KOPT-K1 (cell line): Measurements from ENCODE around the gene PANX2.

ENCODE experiments used
- H3K27ac ChIP-seq: fragments of 200-600 bp; sonication (generic); 2 replicates; pipeline ENCODE4 v1.5.1; 2016; ENCODE audit warnings: antibody characterized with exemption, mild to moderate bottlenecking, low read depth, low read length; ENCODE audit not compliant: poor library complexity, severe bottlenecking
- H3K36me3 ChIP-seq: fragments of 200-600 bp; sonication (generic); 2 replicates; pipeline ENCODE4 v1.5.1; 2017; ENCODE audit warnings: antibody characterized with exemption, mild to moderate bottlenecking, low read length, moderate library complexity; ENCODE audit not compliant: insufficient read depth
- H3K9me3 ChIP-seq: fragments of 200-600 bp; sonication (generic); 2 replicates; pipeline ENCODE4 v1.5.1; 2017; ENCODE audit warnings: antibody characterized with exemption, low read length, mild to moderate bottlenecking; ENCODE audit not compliant: insufficient read depth, poor library complexity, severe bottlenecking

The PANX2 gene

GRCh38 chr22:50217543-50218152, 47.1 kb downstream of the PANX2 start:
- Histone ChIP-seq H3K36me3 (peaks cover 100% of the 10 kb centered on the region), H3K9me3 (no peaks in the 10 kb centered on the region), H3K27ac (no peak overlapping the region)

DNA sequence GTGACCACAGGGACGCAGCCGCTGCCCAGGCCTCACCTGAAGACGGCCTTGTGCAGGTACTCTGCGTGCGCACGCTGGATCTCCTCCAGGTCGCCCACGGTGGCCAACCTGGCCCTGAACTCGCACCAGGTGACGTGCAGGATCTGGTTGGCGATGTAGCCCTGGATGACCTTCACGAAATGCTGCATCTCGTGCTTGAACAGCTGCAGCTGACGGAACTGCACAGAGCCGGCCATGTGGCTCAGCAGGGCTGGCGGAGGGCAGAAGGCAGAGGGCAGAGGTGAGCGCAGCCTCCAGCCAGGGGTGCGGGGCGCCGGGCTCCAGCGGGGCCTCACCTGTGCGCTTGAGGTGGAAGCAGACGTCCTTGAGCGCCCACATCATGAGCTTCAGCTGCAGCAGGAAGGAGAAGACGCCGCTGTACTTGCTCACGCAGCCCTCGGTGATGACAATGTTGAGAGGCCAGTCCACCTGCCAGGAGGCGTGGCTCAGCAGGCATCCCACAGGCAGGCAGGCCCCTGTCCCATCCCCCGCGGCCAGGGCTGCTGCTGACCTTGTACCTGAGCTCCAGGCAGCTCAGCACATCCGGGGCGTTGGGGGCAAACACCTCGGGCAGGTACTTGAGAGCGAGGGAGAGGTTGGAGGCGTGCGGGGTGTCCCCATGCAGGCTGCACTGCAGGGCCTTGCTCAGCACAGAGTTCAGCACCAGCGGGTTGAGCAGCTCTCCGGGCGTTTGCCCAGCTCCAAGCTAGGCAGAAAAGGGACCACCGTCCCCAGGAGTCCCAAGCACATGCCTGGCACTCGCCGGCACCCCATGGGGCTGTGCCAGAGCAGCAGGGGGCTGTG, 47.8 kb downstream of the PANX2 start:
- H3K9me3 ChIP-seq: no peaks in the 10 kb centered on the region
- peaks cover 100% of the 10 kb centered on the region for H3K36me3 ChIP-seq
- H3K27ac ChIP-seq: no peak overlapping the region

- Histone ChIP-seq H3K27ac (no peak overlapping the region), H3K9me3 (no peaks in the 10 kb centered on the region), H3K36me3 (peaks cover 99% of the 10 kb centered on the region)
Observed at GRCh38 chr22:50218996-50219727, 48.6 kb downstream of the PANX2 start.

DNA sequence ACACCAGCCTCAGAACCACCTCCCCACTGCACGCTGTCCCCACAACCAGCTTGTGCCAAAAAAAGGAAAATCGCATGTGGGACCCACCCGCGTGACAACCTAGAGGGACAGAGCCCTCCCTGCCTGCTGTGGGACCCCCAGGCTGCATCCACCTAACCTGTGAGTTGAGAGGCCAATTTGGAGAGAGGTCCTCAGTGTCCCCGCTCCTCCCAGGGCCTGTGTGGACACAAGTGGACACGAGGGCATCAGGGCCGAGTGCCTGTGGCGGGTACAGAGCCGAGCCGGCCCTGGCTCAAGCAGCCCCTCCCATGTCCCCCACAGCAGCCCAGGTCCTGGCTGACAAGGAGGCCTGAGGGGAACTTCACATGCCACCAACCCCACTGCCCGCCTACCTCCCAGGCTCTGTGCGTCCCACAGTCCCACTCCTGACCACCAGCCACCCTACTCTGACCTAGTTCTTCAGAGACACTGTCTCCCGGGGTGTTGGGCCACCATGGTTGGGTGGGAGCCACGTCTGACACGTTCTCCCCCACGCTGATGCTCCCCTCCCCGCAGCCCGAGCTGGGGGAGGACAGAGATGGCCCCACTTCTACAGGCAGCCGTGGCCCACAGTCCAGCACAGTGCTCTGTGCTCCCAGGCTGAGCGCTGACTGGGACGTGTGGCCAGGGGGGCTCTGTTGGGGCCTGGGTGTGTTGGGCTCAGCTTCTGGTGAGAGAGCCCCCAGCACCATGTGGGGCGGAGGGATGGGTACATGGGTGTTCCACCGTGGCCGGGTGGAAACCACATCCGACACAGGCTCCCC, 49.5 kb downstream of the PANX2 start:
- Histone ChIP-seq H3K27ac (no peak overlapping the region), H3K9me3 (no peaks in the 10 kb centered on the region), H3K36me3 (peaks cover 95% of the 10 kb centered on the region)

DNA sequence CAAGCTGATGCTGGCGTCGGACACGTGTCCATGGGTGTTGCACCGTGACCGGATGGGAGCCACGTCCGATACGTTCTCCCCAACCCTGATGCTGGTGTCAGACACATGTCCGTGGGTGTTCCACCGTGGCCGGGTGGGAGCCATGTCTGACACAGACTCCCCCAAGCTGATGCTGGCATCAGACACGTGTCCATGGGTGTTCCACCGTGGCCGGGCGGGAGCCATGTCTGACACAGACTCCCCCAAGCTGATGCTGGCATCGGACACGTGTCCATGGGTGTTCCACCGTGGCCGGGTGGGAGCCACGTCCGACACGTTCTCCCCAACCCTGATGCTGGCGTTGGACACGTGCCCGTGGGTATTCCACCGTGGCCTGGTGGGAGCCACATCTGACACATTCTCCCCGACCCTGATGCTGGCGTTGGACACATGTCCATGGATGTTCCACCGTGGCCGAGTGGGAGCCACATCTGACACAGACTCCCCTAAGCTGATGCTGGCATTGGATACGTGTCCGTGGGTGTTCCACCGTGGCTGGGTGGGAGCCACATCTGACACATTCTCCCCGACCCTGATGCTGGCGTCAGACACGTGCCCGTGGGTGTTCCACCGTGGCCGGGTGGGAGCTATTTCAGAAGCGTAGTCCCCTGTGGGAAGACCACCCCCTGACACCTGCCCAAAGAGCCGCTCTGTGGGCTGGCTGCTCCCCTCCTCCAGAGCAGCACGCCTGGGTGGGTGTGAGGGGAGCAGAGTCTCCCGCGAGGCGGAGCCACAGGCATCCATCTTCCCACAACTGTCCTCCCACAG, 50.3 kb downstream of the PANX2 start:
- Histone ChIP-seq H3K27ac (no peak overlapping the region), H3K36me3 (peaks cover 95% of the 10 kb centered on the region), H3K9me3 (no peaks in the 10 kb centered on the region)

GRCh38 chr22:50221410-50222300, 51.1 kb downstream of the PANX2 start:
- Histone ChIP-seq H3K27ac (no peak overlapping the region), H3K36me3 (peaks cover 95% of the 10 kb centered on the region)

GRCh38 chr22:50222508-50222907, 52.0 kb downstream of the PANX2 start:
- Histone ChIP-seq H3K27ac (no peak overlapping the region), H3K9me3 (no peaks in the 10 kb centered on the region), H3K36me3 (peaks cover 95% of the 10 kb centered on the region)

More at GRCh38 chr22:50221410-50222300, 51.1 kb downstream of the PANX2 start:
- H3K9me3 ChIP-seq: no peaks in the 10 kb centered on the region

GRCh38 chr22:50224071-50224470, 53.5 kb downstream of the PANX2 start:
- H3K36me3 ChIP-seq: peaks cover 89% of the 10 kb centered on the region
- no peak overlapping the region for H3K27ac ChIP-seq
- H3K9me3 ChIP-seq: no peaks in the 10 kb centered on the region

GRCh38 chr22:50225200-50225969, 54.9 kb downstream of the PANX2 start:
- Histone ChIP-seq H3K9me3 (no peaks in the 10 kb centered on the region), H3K36me3 (peaks cover 85% of the 10 kb centered on the region), H3K27ac (no peak overlapping the region)

DNA sequence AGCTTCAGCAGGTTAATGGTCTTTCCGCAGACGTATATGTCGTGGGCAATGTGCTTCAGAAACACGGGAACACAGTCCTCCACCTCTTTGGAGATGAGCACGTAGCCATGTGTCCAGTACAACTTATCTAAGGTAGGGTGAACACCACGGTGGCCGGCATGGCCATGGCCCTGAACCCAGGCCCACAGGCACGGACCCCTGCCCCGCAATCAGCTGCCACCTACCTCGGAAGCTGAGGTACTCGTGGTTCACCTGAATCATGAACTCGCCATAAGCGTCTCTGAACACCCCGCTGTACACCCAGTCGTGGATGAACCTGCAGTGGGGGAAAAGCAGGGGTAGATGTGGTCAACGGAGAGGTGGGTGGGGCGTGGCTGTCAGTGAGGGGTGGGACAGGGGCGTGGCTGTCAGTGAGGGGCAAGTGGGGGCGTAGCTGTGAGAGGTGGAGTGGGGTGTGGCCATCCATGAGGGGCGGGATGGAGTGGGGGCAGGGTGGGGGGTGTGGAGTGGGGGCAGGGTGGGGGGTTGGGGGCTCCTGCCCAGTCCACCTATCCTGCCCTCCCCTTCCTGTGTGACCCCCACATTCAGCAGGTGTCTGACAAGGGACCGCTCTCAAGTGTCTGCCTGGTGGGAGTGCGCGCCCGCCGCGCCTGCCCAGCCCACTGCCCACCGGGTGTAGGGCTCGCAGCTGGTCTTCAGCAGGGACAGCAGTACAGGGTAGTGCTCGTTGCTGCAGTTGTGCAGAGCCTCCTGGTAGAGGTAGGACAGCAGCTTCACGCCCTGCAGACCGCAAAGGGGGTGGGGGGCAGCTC, 55.7 kb downstream of the PANX2 start:
- peaks cover 77% of the 10 kb centered on the region for H3K36me3 ChIP-seq

DNA sequence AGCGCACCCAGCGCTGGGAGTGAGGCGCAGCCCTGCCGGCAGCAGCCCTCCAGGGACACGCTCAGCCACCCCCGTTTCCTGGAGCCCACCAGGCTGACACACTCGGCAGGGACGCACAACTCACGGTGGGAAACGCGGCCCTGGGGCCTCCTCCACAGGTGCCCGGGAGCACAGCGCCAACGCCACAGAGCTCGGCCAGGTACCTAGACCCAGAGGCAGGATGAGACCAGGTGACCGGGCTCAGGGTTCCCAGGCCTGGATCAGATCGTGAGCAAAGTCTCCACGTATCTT, 56.3 kb downstream of the PANX2 start:
- Histone ChIP-seq H3K27ac (no peak overlapping the region), H3K9me3 (no peaks in the 10 kb centered on the region), H3K36me3 (peaks cover 71% of the 10 kb centered on the region)

More for the DNA sequence above, 55.7 kb downstream of the PANX2 start:
- H3K27ac ChIP-seq: no peak overlapping the region
- no peaks in the 10 kb centered on the region for H3K9me3 ChIP-seq

- H3K27ac ChIP-seq: no peak overlapping the region
- no peaks in the 10 kb centered on the region for H3K9me3 ChIP-seq
- H3K36me3 ChIP-seq: peaks cover 67% of the 10 kb centered on the region
Observed at GRCh38 chr22:50227579-50228215, 57.2 kb downstream of the PANX2 start.
